ENCODE data around the gene CHRNG.

Gene CHRNG

DNA sequence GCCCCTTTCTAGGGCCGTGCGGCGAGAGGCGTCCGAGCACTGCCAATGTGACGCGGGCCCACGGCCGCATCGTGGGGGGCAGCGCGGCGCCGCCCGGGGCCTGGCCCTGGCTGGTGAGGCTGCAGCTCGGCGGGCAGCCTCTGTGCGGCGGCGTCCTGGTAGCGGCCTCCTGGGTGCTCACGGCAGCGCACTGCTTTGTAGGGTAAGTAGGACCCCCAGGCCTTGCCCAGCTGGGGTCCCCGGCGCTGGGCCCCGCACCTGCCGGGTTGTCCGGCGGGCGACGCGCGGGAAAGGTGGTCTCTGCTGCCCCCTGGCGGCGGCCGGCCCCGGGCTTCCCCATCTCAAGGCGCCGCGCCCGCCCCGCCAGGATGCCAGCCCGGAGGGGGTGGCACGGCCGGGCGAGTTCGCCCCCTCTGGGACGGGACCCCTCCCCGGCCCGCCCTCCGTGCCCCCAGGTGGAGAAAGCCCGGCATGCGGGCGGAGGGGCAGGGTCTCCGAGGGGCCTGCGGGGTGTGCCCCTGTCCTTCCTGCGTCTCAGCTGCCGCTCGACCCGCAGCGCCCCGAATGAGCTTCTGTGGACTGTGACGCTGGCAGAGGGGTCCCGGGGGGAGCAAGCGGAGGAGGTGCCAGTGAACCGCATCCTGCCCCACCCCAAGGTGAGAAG, 17.4 kb upstream of the CHRNG start:
- no peaks in the 10 kb centered on the region for H3K9me3 ChIP-seq (ENCODE audit: control insufficient read depth, low read length)
- no peak overlapping the region for H3K27ac ChIP-seq (ENCODE audit: low read depth, low read length, severe bottlenecking)
- no peaks in the 10 kb centered on the region for H3K36me3 ChIP-seq (ENCODE audit: control insufficient read depth, insufficient read depth, low read length)
- WGBS, 2 experiments (ENCODE audit: insufficient coverage in 2 of 2), result 12 to 18% methylated on average over 45 to 56 of the region's 66 CpGs
- H3K4me3 ChIP-seq (ENCODE audit: extremely low read depth, insufficient read depth, low read length, poor library complexity, severe bottlenecking), result no peak overlapping the region
- H3K4me1 ChIP-seq (ENCODE audit: control insufficient read depth, insufficient read depth, low read length, poor library complexity, severe bottlenecking), result peaks cover 6% of the 10 kb centered on the region

- no peaks in the 10 kb centered on the region for H3K9me3 ChIP-seq (ENCODE audit: control insufficient read depth, low read length)
- 33 to 37% methylated on average over 18 to 27 of the region's 46 CpGs for WGBS, 2 experiments (ENCODE audit: insufficient coverage in 2 of 2)
- H3K4me3 ChIP-seq (ENCODE audit: extremely low read depth, insufficient read depth, low read length, poor library complexity, severe bottlenecking), result no peak overlapping the region
- no peaks in the 10 kb centered on the region for H3K36me3 ChIP-seq (ENCODE audit: control insufficient read depth, insufficient read depth, low read length)
- peaks cover 6% of the 10 kb centered on the region for H3K4me1 ChIP-seq (ENCODE audit: control insufficient read depth, insufficient read depth, low read length, poor library complexity, severe bottlenecking)
- no peak overlapping the region for H3K27ac ChIP-seq (ENCODE audit: low read depth, low read length, severe bottlenecking)
These were observed 16.7 kb upstream of the CHRNG start for GRCh38 chr2:232522623-232523401.

DNA sequence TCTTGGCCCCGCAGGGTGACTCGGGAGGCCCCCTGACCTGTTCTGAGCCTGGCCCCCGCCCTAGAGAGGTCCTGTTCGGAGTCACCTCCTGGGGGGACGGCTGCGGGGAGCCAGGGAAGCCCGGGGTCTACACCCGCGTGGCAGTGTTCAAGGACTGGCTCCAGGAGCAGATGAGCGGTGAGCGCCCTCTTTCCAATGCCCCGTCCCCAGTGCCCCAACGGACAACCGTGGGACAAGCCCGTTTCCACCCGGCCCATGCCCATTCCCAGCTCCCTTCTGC, 16.1 kb upstream of the CHRNG start:
- WGBS, 2 experiments (ENCODE audit: insufficient coverage in 2 of 2), result 11 to 24% methylated on average over 16 of the region's 16 CpGs
- Histone ChIP-seq H3K4me3 (ENCODE audit: extremely low read depth, insufficient read depth, low read length, poor library complexity, severe bottlenecking) (peak overlapping the region; percentile 33), H3K4me1 (ENCODE audit: control insufficient read depth, insufficient read depth, low read length, poor library complexity, severe bottlenecking) (peaks cover 6% of the 10 kb centered on the region), H3K9me3 (ENCODE audit: control insufficient read depth, low read length) (no peaks in the 10 kb centered on the region), H3K27ac (ENCODE audit: low read depth, low read length, severe bottlenecking) (no peak overlapping the region), H3K36me3 (ENCODE audit: control insufficient read depth, insufficient read depth, low read length) (no peaks in the 10 kb centered on the region)

GRCh38 chr2:232523682-232524597, 15.6 kb upstream of the CHRNG start:
- peaks cover 6% of the 10 kb centered on the region for H3K4me1 ChIP-seq (ENCODE audit: control insufficient read depth, insufficient read depth, low read length, poor library complexity, severe bottlenecking)
- H3K4me3 ChIP-seq (ENCODE audit: extremely low read depth, insufficient read depth, low read length, poor library complexity, severe bottlenecking), result peak overlapping the region; percentile 33
- H3K27ac ChIP-seq (ENCODE audit: low read depth, low read length, severe bottlenecking), result no peak overlapping the region
- no peaks in the 10 kb centered on the region for H3K9me3 ChIP-seq (ENCODE audit: control insufficient read depth, low read length)
- H3K36me3 ChIP-seq (ENCODE audit: control insufficient read depth, insufficient read depth, low read length), result no peaks in the 10 kb centered on the region
- WGBS, 2 experiments (ENCODE audit: insufficient coverage in 2 of 2), result 1 to 3% methylated on average over 72 to 74 of the region's 75 CpGs

DNA sequence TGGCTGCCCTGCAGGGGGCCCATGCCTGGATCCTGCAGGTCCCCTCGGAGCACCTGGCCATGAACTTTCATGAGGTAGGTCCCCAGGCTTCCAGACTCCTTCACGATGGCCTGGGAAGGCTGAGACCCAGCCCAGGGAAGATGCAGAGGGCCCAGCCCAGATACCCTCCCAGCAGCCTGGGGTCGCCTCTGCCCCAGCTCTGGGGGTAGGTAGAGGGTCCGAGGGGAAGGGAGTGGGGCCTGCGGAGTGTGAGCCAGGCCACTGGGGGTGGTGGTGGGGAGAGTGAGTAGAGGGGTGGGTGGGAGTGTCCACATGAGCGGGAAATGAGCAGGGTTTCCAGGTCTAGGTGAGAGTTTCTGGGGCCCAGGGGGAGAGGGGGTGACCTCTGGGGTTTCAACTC, 14.7 kb upstream of the CHRNG start:
- peaks cover 6% of the 10 kb centered on the region for H3K4me1 ChIP-seq (ENCODE audit: control insufficient read depth, insufficient read depth, low read length, poor library complexity, severe bottlenecking)
- no peaks in the 10 kb centered on the region for H3K36me3 ChIP-seq (ENCODE audit: control insufficient read depth, insufficient read depth, low read length)
- 20 to 66% methylated on average over 1 to 5 of the region's 6 CpGs for WGBS, 2 experiments (ENCODE audit: insufficient coverage in 2 of 2)

DNA sequence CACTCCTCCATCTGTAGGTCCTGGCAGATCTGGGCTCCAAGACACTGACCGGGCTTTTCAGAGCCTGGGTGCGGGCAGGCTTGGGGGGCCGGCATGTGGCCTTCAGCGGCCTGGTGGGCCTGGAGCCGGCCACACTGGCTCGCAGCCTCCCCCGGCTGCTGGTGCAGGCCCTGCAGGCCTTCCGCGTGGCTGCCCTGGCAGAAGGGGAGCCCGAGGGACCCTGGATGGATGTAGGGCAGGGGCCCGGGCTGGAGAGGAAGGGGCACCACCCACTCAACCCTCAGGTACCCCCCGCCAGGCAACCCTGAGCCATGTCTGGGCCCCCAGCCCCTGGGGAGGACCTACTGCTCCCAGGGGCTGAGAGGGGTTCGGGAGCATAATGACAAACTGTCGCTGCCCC, 14.3 kb upstream of the CHRNG start:
- Histone ChIP-seq H3K4me3 (ENCODE audit: extremely low read depth, insufficient read depth, low read length, poor library complexity, severe bottlenecking) (no peak overlapping the region), H3K9me3 (ENCODE audit: control insufficient read depth, low read length) (no peaks in the 10 kb centered on the region), H3K4me1 (ENCODE audit: control insufficient read depth, insufficient read depth, low read length, poor library complexity, severe bottlenecking) (peaks cover 6% of the 10 kb centered on the region), H3K36me3 (ENCODE audit: control insufficient read depth, insufficient read depth, low read length) (no peaks in the 10 kb centered on the region), H3K27ac (ENCODE audit: low read depth, low read length, severe bottlenecking) (no peak overlapping the region)
- 88 to 98% methylated on average over 4 to 6 of the region's 14 CpGs for WGBS, 2 experiments (ENCODE audit: insufficient coverage in 2 of 2)

More for the DNA sequence above, 14.7 kb upstream of the CHRNG start:
- H3K4me3 ChIP-seq (ENCODE audit: extremely low read depth, insufficient read depth, low read length, poor library complexity, severe bottlenecking), result no peak overlapping the region
- H3K9me3 ChIP-seq (ENCODE audit: control insufficient read depth, low read length), result no peaks in the 10 kb centered on the region
- no peak overlapping the region for H3K27ac ChIP-seq (ENCODE audit: low read depth, low read length, severe bottlenecking)

DNA sequence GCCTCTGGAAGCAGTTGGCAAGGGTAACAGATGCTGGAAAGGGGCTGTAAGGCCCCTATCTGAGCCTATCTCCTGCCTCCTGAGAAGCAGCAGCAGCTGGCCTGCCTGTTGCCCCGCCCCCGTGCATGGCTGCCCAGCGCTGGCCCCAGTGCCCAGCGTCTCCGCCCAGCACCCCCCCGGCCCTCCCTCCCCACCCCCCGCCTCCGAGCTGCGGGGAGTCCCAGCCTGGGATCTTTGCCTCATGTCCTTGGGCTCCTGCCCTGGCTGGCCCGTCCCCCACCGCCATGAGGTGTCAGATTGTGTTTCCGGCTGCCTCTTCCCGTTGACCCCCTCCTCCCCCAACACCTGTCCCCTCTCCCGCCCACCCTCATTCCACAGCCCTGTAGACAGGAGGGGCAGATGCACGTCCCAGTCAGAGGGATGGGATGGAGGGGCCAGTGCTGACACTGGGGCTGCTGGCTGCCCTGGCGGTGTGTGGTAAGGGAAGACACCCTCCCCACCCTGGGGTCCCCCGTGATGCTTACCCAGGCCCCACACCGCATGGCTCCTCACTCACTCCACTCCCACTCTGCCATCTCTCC, 13.6 kb upstream of the CHRNG start, which contains the start of gene CHRND:
Gene CHRND (plus strand): TSS at position 370 of the 581 bp plus-strand sequence. CDS start 56 bp downstream, at position 426.
- H3K36me3 ChIP-seq (ENCODE audit: control insufficient read depth, insufficient read depth, low read length), result no peaks in the 10 kb centered on the region
- no peak within 1 kb of the TSS for H3K27ac ChIP-seq (ENCODE audit: low read depth, low read length, severe bottlenecking)
- no peak within 1 kb of the TSS for H3K4me3 ChIP-seq (ENCODE audit: extremely low read depth, insufficient read depth, low read length, poor library complexity, severe bottlenecking)
- H3K4me1 ChIP-seq (ENCODE audit: control insufficient read depth, insufficient read depth, low read length, poor library complexity, severe bottlenecking), result peaks cover 6% of the 10 kb centered on the region
- no peaks in the 10 kb centered on the region for H3K9me3 ChIP-seq (ENCODE audit: control insufficient read depth, low read length)
- 10 to 33% methylated on average over 2 to 7 of the region's 18 CpGs for WGBS, 2 experiments (ENCODE audit: insufficient coverage in 2 of 2)

- no peaks in the 10 kb centered on the region for H3K36me3 ChIP-seq (ENCODE audit: control insufficient read depth, insufficient read depth, low read length)
- H3K4me1 ChIP-seq (ENCODE audit: control insufficient read depth, insufficient read depth, low read length, poor library complexity, severe bottlenecking), result peaks cover 6% of the 10 kb centered on the region
- H3K4me3 ChIP-seq (ENCODE audit: extremely low read depth, insufficient read depth, low read length, poor library complexity, severe bottlenecking), result no peak overlapping the region
- WGBS, 2 experiments (ENCODE audit: insufficient coverage in 2 of 2), result 75 to 85% methylated on average over 8 to 11 of the region's 13 CpGs
- H3K27ac ChIP-seq (ENCODE audit: low read depth, low read length, severe bottlenecking), result no peak overlapping the region
- H3K9me3 ChIP-seq (ENCODE audit: control insufficient read depth, low read length), result no peaks in the 10 kb centered on the region
These were observed 13.0 kb upstream of the CHRNG start for GRCh38 chr2:232526372-232526941.

- 78 to 81% methylated on average over 3 to 4 of the region's 6 CpGs for WGBS, 2 experiments (ENCODE audit: insufficient coverage in 2 of 2)
- Histone ChIP-seq H3K9me3 (ENCODE audit: control insufficient read depth, low read length) (no peaks in the 10 kb centered on the region), H3K36me3 (ENCODE audit: control insufficient read depth, insufficient read depth, low read length) (no peaks in the 10 kb centered on the region), H3K4me1 (ENCODE audit: control insufficient read depth, insufficient read depth, low read length, poor library complexity, severe bottlenecking) (peaks cover 6% of the 10 kb centered on the region), H3K4me3 (ENCODE audit: extremely low read depth, insufficient read depth, low read length, poor library complexity, severe bottlenecking) (no peak overlapping the region), H3K27ac (ENCODE audit: low read depth, low read length, severe bottlenecking) (no peak overlapping the region)
These were observed 11.5 kb upstream of the CHRNG start for GRCh38 chr2:232527905-232528470.
